IMR-90 (cell line): ENCODE results near the gene TM4SF5. TPM values are rescaled to one million over a fixed set of nuclear protein-coding genes. Genes with fewer than 3 reads are reported as not detected.

Experiments used
- ATAC-seq: fragments of 200-7000 bp; cut with Tn5 transposase; 2 replicates; pipeline ENCODE4 v1.9.1; 2020; ENCODE audit warnings: low read depth, mild to moderate bottlenecking, moderate library complexity
- BruUV-seq: library from RNA; stranded (reverse); fragments of 400-500 nt; replicated peaks from 2 replicates; lab custom pipeline; 2021; lab: Mats Ljungman, UMichigan
- CTCF ChIA-PET: fragments of 300-600 bp; formaldehyde crosslinking; extraction: SDS; loops from one replicate; lab custom pipeline; 2021; ENCODE audit warnings: antibody characterized with exemption; lab: Yijun Ruan, JAX
- POLR2A ChIA-PET: fragments of 300-600 bp; sonication (Branson Sonifier 250); formaldehyde crosslinking; loops from one replicate; lab custom pipeline; 2022; ENCODE audit warnings: antibody characterized with exemption; ENCODE audit not compliant: unreplicated experiment; lab: Charles Lee
- DNase-seq: peaks from one replicate; pipeline ENCODE4 v3.0.0; 2013
- H2AFZ ChIP-seq: replicated peaks from 2 replicates; pipeline ENCODE3; 2013; ENCODE audit warnings: low read length, mild to moderate bottlenecking; ENCODE audit not compliant: poor library complexity
- H2AK5ac ChIP-seq: 2 replicates; pipeline ENCODE4 v1.6.1; 2013; ENCODE audit warnings: low read depth, low read length, inconsistent platforms
- H2AK9ac ChIP-seq: replicated peaks from 2 replicates; pipeline ENCODE3; 2013; ENCODE audit warnings: mild to moderate bottlenecking, low read depth, low read length, moderate library complexity; ENCODE audit not compliant: poor library complexity
- H2BK120ac ChIP-seq: 2 replicates; pipeline ENCODE4 v1.6.1; 2013; ENCODE audit warnings: low read depth, low read length, inconsistent platforms
- H2BK15ac ChIP-seq: 3 replicates; pipeline ENCODE4 v1.6.1; 2013; ENCODE audit warnings: low read depth, low read length, inconsistent platforms
- H2BK20ac ChIP-seq: 2 replicates; pipeline ENCODE4 v1.6.1; 2013; ENCODE audit warnings: low read depth, mild to moderate bottlenecking, inconsistent platforms, low read length, moderate library complexity
- H2BK5ac ChIP-seq: 2 replicates; pipeline ENCODE4 v1.6.1; 2013; ENCODE audit warnings: mild to moderate bottlenecking, low read depth, low read length, inconsistent platforms; ENCODE audit not compliant: poor library complexity, severe bottlenecking
- H3K14ac ChIP-seq: replicated peaks from 2 replicates; pipeline ENCODE4 v1.6.1; 2013; ENCODE audit warnings: low read depth, low read length, inconsistent platforms
- H3K18ac ChIP-seq: 2 replicates; pipeline ENCODE4 v1.6.1; 2013; ENCODE audit warnings: low read depth, low read length, control low read depth
- H3K23ac ChIP-seq: 2 replicates; pipeline ENCODE4 v1.6.1; 2013; ENCODE audit warnings: low read depth, low read length, inconsistent platforms
- H3K27ac ChIP-seq: 2 replicates; pipeline ENCODE4 v1.5.1; 2013; ENCODE audit warnings: mild to moderate bottlenecking, control low read depth, low read length; ENCODE audit not compliant: insufficient read depth
- H3K27me3 ChIP-seq: 2 replicates; pipeline ENCODE4 v1.6.1; 2013; ENCODE audit warnings: low read length; ENCODE audit not compliant: control insufficient read depth, insufficient read depth
- H3K36me3 ChIP-seq: 2 replicates; pipeline ENCODE4 v1.6.1; 2013; ENCODE audit warnings: low read length, mixed read lengths; ENCODE audit not compliant: control insufficient read depth, insufficient read depth
- H3K4ac ChIP-seq: 2 replicates; pipeline ENCODE4 v1.6.1; 2013; ENCODE audit warnings: low read depth, low read length, inconsistent platforms
- H3K4me1 ChIP-seq: 2 replicates; pipeline ENCODE4 v1.6.1; 2013; ENCODE audit warnings: low read length, mixed read lengths; ENCODE audit not compliant: control insufficient read depth, insufficient read depth
- H3K4me2 ChIP-seq: 2 replicates; pipeline ENCODE4 v1.6.1; 2013; ENCODE audit warnings: low read depth, mild to moderate bottlenecking, control low read depth, low read length, moderate library complexity
- H3K4me3 ChIP-seq: 2 replicates; pipeline ENCODE4 v1.5.1; 2013; ENCODE audit warnings: low read depth, mild to moderate bottlenecking, control low read depth, low read length, moderate library complexity; ENCODE audit not compliant: insufficient read depth
- H3K56ac ChIP-seq: 2 replicates; pipeline ENCODE4 v1.6.1; 2013; ENCODE audit warnings: low read length, inconsistent platforms; ENCODE audit not compliant: insufficient read depth; ENCODE audit errors: extremely low read depth
- H3K79me1 ChIP-seq, 2 experiments: 2 replicates each; pipeline ENCODE4 v1.6.1; 2013; ENCODE audit warnings: low read length in 2 of 2, inconsistent platforms in 1 of 2, low read depth in 1 of 2
- H3K9ac ChIP-seq: 2 replicates; pipeline ENCODE4 v1.6.1; 2013; ENCODE audit warnings: low read depth, low read length, control low read depth
- H3K9me1 ChIP-seq: 2 replicates; pipeline ENCODE4 v1.6.1; 2013; ENCODE audit warnings: low read length, inconsistent platforms; ENCODE audit not compliant: insufficient read depth
- H3K9me3 ChIP-seq: 2 replicates; pipeline ENCODE4 v1.6.1; 2013; ENCODE audit warnings: low read length; ENCODE audit not compliant: control insufficient read depth, insufficient read depth
- H4K20me1 ChIP-seq: 2 replicates; pipeline ENCODE4 v1.6.1; 2013; ENCODE audit warnings: low read length, inconsistent platforms; ENCODE audit not compliant: insufficient read depth
- H4K5ac ChIP-seq: 2 replicates; pipeline ENCODE4 v1.6.1; 2013; ENCODE audit warnings: mild to moderate bottlenecking, low read depth, low read length, control low read depth
- H4K8ac ChIP-seq, 2 experiments: 2 replicates each; pipeline ENCODE4 v1.6.1; 2013; ENCODE audit warnings: low read depth in 2 of 2, low read length in 2 of 2, control low read depth in 1 of 2, inconsistent platforms in 1 of 2
- H4K91ac ChIP-seq: 2 replicates; pipeline ENCODE4 v1.6.1; 2013; ENCODE audit warnings: low read depth, low read length, inconsistent platforms; ENCODE audit not compliant: insufficient read depth
- SMC3 ChIP-seq: fragments of 150-350 bp; IDR thresholded peaks from 2 replicates; pipeline ENCODE4 v1.6.1; 2016; ENCODE audit warnings: low read depth, mild to moderate bottlenecking, antibody characterized with exemption, low read length, moderate library complexity
- WGBS, 2 experiments: methylation state at CpG; one replicate each; pipeline versions ENCODE4 v1.1.5 to v1.1.7; 2013; ENCODE audit warnings: missing lambda C conversion rate in 2 of 2; ENCODE audit not compliant: insufficient read length in 1 of 2; ENCODE audit errors: extremely low coverage in 2 of 2; 5-methylcytosine and 5-hydroxymethylcytosine counted together
- dilution Hi-C: fragments of 300-500 bp; cut with HindIII; formaldehyde crosslinking; loops from one replicate; pipeline ENCODE4 v1.14.3; 2018; ENCODE audit warnings: low sequenced_read_pairs; ENCODE audit not compliant: unreplicated experiment
- in situ Hi-C: fragments of 300-500 bp; cut with MboI; formaldehyde crosslinking; loops from 3 replicates; pipeline ENCODE4 v1.14.3; 2019; ENCODE audit warnings: low sequenced_read_pairs, inconsistent platforms, mixed read lengths
- intact Hi-C: fragments of 100-400 bp; cut with micrococcal nuclease; formaldehyde crosslinking; loops from 2 replicates; pipeline ENCODE4 v1.10.0; 2022
- polyA plus RNA-seq, 3 experiments: library from polyadenylated mRNA; depleted of rRNA; stranded (reverse); fragments of >200 nt; gene quantifications; 2 replicates each; pipeline ENCODE4 v1.2.3, GENCODE V29; 2012; ENCODE audit warnings: low replicate concordance in 1 of 3
- total RNA-seq: library from RNA; depleted of rRNA; stranded (reverse); fragments of >200 nt; gene quantifications from 2 replicates; pipeline ENCODE4 v1.2.3, GENCODE V29; 2012
- TF ChIP-seq, protein P1 (sequence below): fragments of 150-350 bp; IDR thresholded peaks from 2 replicates; pipeline ENCODE4 v1.6.1; 2017; ENCODE audit warnings: mild to moderate bottlenecking, antibody characterized with exemption, low read length, low read depth

Gene TM4SF5
- total and polyA plus RNA-seq, 2 of the 4 experiments (the other 2 are of a cell fraction): not detected

- Histone ChIP-seq H2BK5ac (no peak overlapping the region), H3K36me3 (no peaks in the 10 kb centered on the region), H2BK120ac (no peak overlapping the region), H3K79me1 (no peaks in the 10 kb centered on the region), H3K56ac (no peak overlapping the region), H3K14ac (no peak overlapping the region), H3K9ac (no peak overlapping the region), H3K4me2 (no peak overlapping the region), H4K20me1 (no peaks in the 10 kb centered on the region), H2BK15ac (no peak overlapping the region), H3K9me3 (no peaks in the 10 kb centered on the region), H4K5ac (no peak overlapping the region), H3K27me3 (peaks cover 56% of the 10 kb centered on the region), H3K4me3 (no peak overlapping the region), H2BK20ac (no peak overlapping the region), H2AFZ (peak overlapping the region; percentile 70), H4K91ac (no peak overlapping the region), H3K23ac (no peak overlapping the region), H4K8ac (no peak overlapping the region), H3K4me1 (peaks cover 7% of the 10 kb centered on the region; the same call in 1 of the 2 replicates), H3K9me1 (no peaks in the 10 kb centered on the region), H2AK9ac (no peak overlapping the region), H2AK5ac (no peak overlapping the region), H3K27ac (no peak overlapping the region), H3K18ac (no peak overlapping the region), H3K4ac (no peak overlapping the region)
- ATAC-seq (no peak), DNase-seq (no peak)
- BruUV-seq: no TSS peak
- in situ Hi-C loops: no loop called here
- TF ChIP-seq SMC3: no peak
- TF ChIP-seq, protein P1, sequence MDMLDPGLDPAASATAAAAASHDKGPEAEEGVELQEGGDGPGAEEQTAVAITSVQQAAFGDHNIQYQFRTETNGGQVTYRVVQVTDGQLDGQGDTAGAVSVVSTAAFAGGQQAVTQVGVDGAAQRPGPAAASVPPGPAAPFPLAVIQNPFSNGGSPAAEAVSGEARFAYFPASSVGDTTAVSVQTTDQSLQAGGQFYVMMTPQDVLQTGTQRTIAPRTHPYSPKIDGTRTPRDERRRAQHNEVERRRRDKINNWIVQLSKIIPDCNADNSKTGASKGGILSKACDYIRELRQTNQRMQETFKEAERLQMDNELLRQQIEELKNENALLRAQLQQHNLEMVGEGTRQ: peak; percentile 25; the same call in 1 of the 2 replicates
- dilution Hi-C loops: no loop called here
- ChIA-PET POLR2A (no interaction called here), CTCF (no interaction called here)
- intact Hi-C loops: no loop called here
- 60% methylated on average over 1 of the region's 28 CpGs; no CpG with 5 or more reads in 1 of the 2 experiments for WGBS, 2 experiments
Observed at GRCh38 chr17:4782652-4783051, 11.0 kb downstream of the TM4SF5 start.
